Pulmonary artery endothelial cell (primary cell): ENCODE results near the gene ABLIM2. TPM values are rescaled to one million over a fixed set of nuclear protein-coding genes. Genes with fewer than 3 reads are reported as not detected.
"Not testable (repeated sequence)": the region's sequence is repeated elsewhere in the genome, so short reads cannot be mapped to it uniquely, and the experiment has no call there.

Experiments used
- DNase-seq: peaks from one replicate; pipeline ENCODE4 v3.0.0-alpha.2; 2011; ENCODE audit warnings: low read depth, low spot score
- total RNA-seq: library from RNA; depleted of rRNA; stranded (reverse); fragments of >200 nt; gene quantifications from 2 replicates; pipeline ENCODE4 v1.2.3, GENCODE V29; 2014

Gene ABLIM2
- total RNA-seq, 1 donor from 2014 or later = 1.1 TPM

GRCh38 chr4:7964459-7964858 is 194.2 kb downstream of the ABLIM2 start:
- DNase-seq = no peak

GRCh38 chr4:7963691-7964090 is 194.9 kb downstream of the ABLIM2 start:
- no peak for DNase-seq

- DNase-seq = no peak
Measured at GRCh38 chr4:7962609-7963508, 195.8 kb downstream of the ABLIM2 start.

- peak; percentile 91 for DNase-seq
Measured at GRCh38 chr4:7960790-7961655, 197.6 kb downstream of the ABLIM2 start.

- no peak for DNase-seq
Measured at GRCh38 chr4:7960017-7960789, 198.4 kb downstream of the ABLIM2 start.

- DNase-seq = no peak
Measured at GRCh38 chr4:7959078-7959477, 199.5 kb downstream of the ABLIM2 start.

GRCh38 chr4:7956934-7957656 is 201.5 kb downstream of the ABLIM2 start:
- DNase-seq = no peak

- peak; percentile 81 for DNase-seq
Measured at GRCh38 chr4:7956270-7956808, 202.3 kb downstream of the ABLIM2 start.

GRCh38 chr4:7955393-7955792 is 203.2 kb downstream of the ABLIM2 start:
- no peak for DNase-seq

GRCh38 chr4:7952615-7953014 is 206.0 kb downstream of the ABLIM2 start:
- DNase-seq = no peak

- DNase-seq = no peak
Measured at GRCh38 chr4:7950301-7951092, 208.1 kb downstream of the ABLIM2 start.

GRCh38 chr4:7949759-7950158 is 208.9 kb downstream of the ABLIM2 start:
- DNase-seq = no peak

GRCh38 chr4:7947927-7948326 is 210.7 kb downstream of the ABLIM2 start:
- no peak for DNase-seq

- DNase-seq = no peak
Measured at GRCh38 chr4:7945709-7946380, 212.8 kb downstream of the ABLIM2 start.

GRCh38 chr4:7944599-7945220 is 213.9 kb downstream of the ABLIM2 start:
- no peak for DNase-seq

GRCh38 chr4:7943688-7944087 is 214.9 kb downstream of the ABLIM2 start:
- DNase-seq = not testable (repeated sequence)

GRCh38 chr4:7943211-7943610 is 215.4 kb downstream of the ABLIM2 start:
- no peak for DNase-seq

GRCh38 chr4:7941965-7942496 is 216.6 kb downstream of the ABLIM2 start:
- DNase-seq = no peak
